NOMO-1 (cell line): ENCODE measurements around the gene DGKI.

Experiments
- DNase-seq, 2 experiments: peaks; one replicate each; lab custom pipeline; 2025; ENCODE audit not compliant: unreplicated experiment in 2 of 2; lab: John Stamatoyannopoulos, UW

DGKI gene

DNA sequence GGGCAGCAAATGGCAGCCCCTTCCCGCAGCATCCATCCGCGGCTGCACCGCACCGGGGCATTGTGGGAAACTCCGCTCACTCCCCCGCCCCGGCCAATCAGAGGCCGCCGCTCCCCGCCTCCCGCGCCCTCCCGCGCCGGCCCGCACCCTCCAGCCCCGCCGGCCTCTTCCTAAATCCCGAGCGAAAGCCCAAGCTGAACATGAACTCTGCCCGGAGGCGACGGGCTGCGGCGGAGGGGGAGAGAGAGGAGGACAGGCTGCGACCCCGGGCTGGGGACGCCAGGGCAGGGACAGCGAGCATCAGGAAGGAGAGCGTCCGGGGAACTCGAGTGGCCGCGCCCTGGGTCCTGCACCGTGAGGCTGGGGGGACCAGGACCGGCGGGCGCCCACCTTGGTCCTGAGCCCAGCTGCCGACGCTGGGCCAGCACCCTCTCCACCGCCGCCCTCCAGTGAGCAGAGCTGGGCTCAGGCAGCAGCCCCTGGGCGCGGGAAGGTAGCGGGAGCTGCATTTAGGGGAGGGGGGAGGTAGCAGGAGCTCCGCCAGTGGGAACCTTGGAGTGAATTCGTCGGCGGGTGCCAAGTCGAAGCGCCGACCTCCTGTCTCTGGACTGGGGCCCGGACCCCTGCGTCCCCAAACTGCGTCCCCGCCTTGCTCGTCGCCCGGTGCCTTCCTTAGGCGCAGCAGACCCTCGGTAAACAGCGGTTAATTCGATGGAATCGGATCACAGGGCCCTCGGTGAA lies at the start of gene DGKI:
Gene DGKI (minus strand): TSS at position 148 of the 741 bp plus-strand sequence.
- DNase-seq: no peak

- no peak for DNase-seq
Observed at GRCh38 chr7:137895301-137896221, 48.8 kb upstream of the DGKI start.

- no peak for DNase-seq
Observed at GRCh38 chr7:137893143-137893742, 46.5 kb upstream of the DGKI start.

GRCh38 chr7:137891016-137891655 lies 44.4 kb upstream of the DGKI start:
- DNase-seq: no peak

DNA sequence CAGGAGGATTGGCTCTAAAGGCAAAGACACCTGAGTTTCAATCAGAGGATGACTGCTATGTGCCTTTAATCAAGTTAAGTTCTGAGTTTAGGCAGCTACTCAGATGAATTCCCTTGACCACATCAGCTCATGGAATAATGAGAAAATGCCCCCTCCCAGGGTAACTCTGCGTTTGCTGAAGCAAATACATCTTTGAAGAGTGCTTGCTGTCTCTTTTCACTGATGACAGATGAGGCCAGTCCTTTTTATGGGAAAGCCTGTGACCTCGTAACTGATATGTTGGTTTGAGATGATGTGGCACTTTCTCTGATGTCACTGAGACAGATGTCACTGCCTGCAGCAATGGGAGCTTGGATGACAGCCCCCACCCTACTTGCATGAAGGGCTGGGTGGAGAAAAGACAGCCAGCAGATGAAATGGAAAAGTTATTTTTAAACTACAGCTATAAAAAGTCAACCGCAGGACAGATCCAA lies 43.7 kb upstream of the DGKI start:
- no peak for DNase-seq

- no peak for DNase-seq
Observed at GRCh38 chr7:137888241-137888640, 41.5 kb upstream of the DGKI start.

- no peak for DNase-seq
Observed at GRCh38 chr7:137886746-137887145, 40.0 kb upstream of the DGKI start.

- DNase-seq: no peak
Observed at GRCh38 chr7:137886281-137886680, 39.5 kb upstream of the DGKI start.

GRCh38 chr7:137885678-137886077 lies 38.9 kb upstream of the DGKI start:
- no peak for DNase-seq

DNA sequence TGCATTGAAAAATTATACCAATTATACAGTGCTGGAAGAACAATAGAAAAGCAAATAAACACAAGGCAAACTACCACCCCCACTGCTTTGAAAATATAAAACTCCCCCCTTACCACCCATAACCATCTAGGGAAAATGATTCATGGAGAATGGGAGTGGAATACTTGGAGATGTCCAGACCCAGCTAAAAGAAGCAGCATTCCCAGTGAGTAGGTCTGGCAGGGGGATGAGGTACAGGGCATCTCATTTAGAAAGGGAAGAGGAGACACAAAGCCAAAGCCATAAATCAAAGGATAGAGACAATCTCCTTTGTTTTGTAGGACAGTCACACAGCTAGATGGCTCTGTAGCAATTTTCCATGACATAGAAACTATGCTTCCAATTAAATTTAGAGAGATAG lies 36.0 kb upstream of the DGKI start:
- DNase-seq: no peak

GRCh38 chr7:137882261-137882668 lies 35.5 kb upstream of the DGKI start:
- no peak for DNase-seq

- DNase-seq: no peak
Observed at GRCh38 chr7:137881607-137882260, 35.0 kb upstream of the DGKI start.

DNA sequence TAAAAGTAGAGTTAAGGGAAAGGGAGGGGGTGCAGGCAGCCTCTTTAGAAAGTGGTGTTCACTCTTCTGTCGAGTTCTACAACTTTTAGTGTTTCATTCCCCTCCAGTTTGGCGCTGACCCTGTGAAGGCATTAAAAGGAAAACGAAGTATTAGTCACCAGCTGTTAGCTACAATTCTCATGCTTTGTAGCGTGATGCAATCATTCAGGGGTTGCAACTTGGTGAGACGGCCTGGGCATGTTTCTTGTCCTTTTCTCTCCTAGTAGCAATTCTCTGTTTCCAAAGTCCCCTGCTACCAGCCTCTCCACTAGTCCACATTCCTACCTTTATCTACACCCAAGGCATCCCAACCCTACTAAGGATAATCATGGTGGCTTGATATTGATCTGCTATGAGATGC lies 33.7 kb upstream of the DGKI start:
- no peak for DNase-seq

DNA sequence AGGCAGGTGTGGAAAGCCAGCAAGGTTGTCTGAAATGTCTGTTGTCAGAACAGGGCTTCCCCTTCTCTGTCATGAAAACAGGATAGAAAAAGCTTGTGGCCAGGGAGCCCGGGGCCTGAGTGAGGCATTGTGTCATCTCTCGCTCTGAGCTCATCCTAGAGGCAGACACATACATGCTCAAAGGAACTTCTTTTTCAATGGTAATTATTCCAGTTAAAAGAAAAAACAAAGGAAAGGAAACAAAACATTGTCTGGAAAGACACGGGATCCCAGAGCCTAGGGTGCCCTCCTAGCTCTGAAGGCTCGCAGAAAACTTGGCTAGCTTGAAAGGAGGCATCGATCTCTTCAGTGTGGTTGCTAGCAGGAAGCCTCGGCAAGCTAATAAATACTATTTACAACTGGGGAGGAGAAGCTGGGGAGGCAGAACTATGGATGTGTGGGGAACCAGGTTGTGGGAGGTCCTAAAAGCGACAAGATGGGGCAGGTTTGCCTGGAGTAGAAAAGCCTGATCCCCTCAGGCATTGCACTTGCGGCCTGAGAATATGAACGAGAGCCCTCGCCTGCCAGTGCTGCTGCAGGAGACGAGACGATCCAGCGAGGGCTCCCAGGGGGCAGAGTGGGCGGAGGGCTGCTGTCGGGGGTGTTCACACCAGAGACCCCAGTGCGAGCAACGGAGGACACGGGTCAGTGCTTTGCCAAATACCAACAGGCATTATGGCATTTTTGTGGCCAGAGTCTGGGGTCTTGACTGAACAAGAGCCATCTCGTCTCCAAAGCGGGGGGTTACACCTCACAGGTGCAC lies 32.8 kb upstream of the DGKI start:
- no peak for DNase-seq

DNA sequence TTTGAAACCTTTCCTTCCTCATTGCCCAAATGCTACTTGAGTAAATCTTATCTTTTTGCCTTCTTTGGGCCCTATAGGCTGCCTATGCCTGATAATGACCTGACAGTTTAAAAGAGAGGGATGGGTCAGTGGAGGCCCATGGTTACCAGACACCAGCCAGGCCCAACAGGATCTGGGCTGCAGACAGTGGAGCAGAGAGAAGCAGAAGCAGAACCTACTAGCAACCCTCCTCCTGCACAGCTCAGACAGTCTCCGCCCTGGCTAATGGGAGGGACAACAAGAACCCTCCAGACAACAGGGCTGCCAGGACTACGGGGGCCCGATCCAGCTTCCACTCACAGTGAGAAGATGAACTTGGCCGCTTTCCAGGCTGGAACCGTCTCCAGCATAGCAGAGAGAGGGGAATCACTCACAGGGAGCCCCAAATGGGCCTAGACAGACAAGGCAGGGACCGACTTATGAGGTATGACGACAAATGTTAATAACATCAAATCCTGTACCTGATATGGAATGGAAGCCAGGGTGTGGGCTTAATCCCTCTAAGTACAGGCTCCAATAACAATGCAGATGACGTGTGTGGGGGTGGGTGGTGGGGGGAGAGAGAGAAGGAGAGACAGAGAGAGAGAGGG lies 31.7 kb upstream of the DGKI start:
- DNase-seq: no peak

DNA sequence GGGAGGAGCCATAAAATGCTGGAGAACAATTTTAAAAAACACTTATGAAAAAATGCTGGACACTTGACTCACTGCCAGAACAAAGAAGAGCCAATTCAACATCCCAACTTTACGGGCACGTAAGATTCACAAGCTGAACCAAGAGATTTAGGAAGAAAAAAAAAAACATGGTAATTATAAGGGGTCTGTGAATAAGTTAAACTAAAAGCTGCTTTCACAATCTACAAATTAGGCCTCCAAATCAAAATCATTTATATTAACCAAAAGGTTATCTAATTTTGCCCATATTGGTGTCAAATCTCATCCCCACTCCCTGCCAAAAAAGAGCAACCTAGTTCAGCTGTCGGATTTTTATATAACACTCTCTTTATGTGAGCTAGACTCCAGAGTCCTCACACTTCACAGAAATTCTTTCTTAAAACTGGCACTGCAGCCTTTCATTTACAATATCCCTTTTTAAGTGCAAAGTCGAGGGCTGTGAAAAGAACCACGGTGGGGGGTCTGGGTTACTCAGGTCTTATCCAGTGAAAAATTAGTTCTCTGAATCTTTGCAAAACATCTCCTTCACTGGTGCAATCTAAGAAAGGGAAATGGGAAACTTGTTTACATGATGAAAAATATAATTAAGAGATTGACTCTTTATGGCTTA lies 30.4 kb upstream of the DGKI start:
- no peak for DNase-seq

- DNase-seq: no peak
Observed at GRCh38 chr7:137875746-137876145, 29.0 kb upstream of the DGKI start.

GRCh38 chr7:137873979-137874777 lies 27.4 kb upstream of the DGKI start:
- DNase-seq: no peak
